Activated T-cell treated with anti-CD3 and anti-CD28 coated beads, Interleukin-2, amount 50 U/mL, for 24 hours (primary cell): ENCODE data around the gene RNF207.

ENCODE experiments used
- DNase-seq: peaks from one replicate; pipeline ENCODE4 v3.0.0-alpha.2; 2020
- H3K27ac Mint-ChIP-seq: 2 replicates; pipeline ENCODE4 v1.8.0; 2020; ENCODE audit warnings: mild to moderate bottlenecking, mixed read lengths
- H3K27me3 Mint-ChIP-seq: 2 replicates; pipeline ENCODE4 v1.8.0; 2020; ENCODE audit warnings: mixed read lengths
- H3K36me3 Mint-ChIP-seq: 2 replicates; pipeline ENCODE4 v1.8.0; 2020; ENCODE audit warnings: low read depth, mixed read lengths
- H3K4me1 Mint-ChIP-seq: 2 replicates; pipeline ENCODE4 v1.8.0; 2020; ENCODE audit warnings: low read depth, mixed read lengths
- H3K4me3 Mint-ChIP-seq: 2 replicates; pipeline ENCODE4 v1.8.0; 2020; ENCODE audit warnings: mild to moderate bottlenecking, moderate library complexity, mixed read lengths
- H3K9me3 Mint-ChIP-seq: 2 replicates; pipeline ENCODE4 v1.8.0; 2020; ENCODE audit warnings: mixed read lengths

RNF207 gene

GRCh38 chr1:6263716-6264115, 57.8 kb downstream of the RNF207 start:
- H3K27ac Mint-ChIP-seq, result no peak overlapping the region

GRCh38 chr1:6265151-6265550, 59.2 kb downstream of the RNF207 start:
- DNase-seq, result no peak
- H3K4me1 Mint-ChIP-seq, result peaks cover 2% of the 10 kb centered on the region
- H3K27me3 Mint-ChIP-seq, result peaks cover 13% of the 10 kb centered on the region
- no peak overlapping the region for H3K4me3 Mint-ChIP-seq
- peaks cover 4% of the 10 kb centered on the region for H3K36me3 Mint-ChIP-seq
- no peaks in the 10 kb centered on the region for H3K9me3 Mint-ChIP-seq
- no peak overlapping the region for H3K27ac Mint-ChIP-seq

More at GRCh38 chr1:6263716-6264115, 57.8 kb downstream of the RNF207 start:
- H3K4me1 Mint-ChIP-seq, result peaks cover 5% of the 10 kb centered on the region
- no peak overlapping the region for H3K4me3 Mint-ChIP-seq
- no peak for DNase-seq
- H3K27me3 Mint-ChIP-seq, result peaks cover 25% of the 10 kb centered on the region
- no peaks in the 10 kb centered on the region for H3K9me3 Mint-ChIP-seq
- H3K36me3 Mint-ChIP-seq, result peaks cover 4% of the 10 kb centered on the region

- no peaks in the 10 kb centered on the region for H3K9me3 Mint-ChIP-seq
- no peak for DNase-seq
- H3K27ac Mint-ChIP-seq, result no peak overlapping the region
- H3K27me3 Mint-ChIP-seq, result peaks cover 9% of the 10 kb centered on the region
- no peaks in the 10 kb centered on the region for H3K4me1 Mint-ChIP-seq
- no peak overlapping the region for H3K4me3 Mint-ChIP-seq
- peaks cover 4% of the 10 kb centered on the region for H3K36me3 Mint-ChIP-seq
Observed at GRCh38 chr1:6266641-6267040, 60.7 kb downstream of the RNF207 start.

GRCh38 chr1:6267686-6268322, 61.9 kb downstream of the RNF207 start:
- Mint-ChIP-seq H3K27me3 (peaks cover 4% of the 10 kb centered on the region), H3K36me3 (peaks cover 4% of the 10 kb centered on the region), H3K27ac (peak overlapping the region; percentile 24)

GRCh38 chr1:6268415-6268814, 62.5 kb downstream of the RNF207 start:
- no peaks in the 10 kb centered on the region for H3K27me3 Mint-ChIP-seq
- H3K4me1 Mint-ChIP-seq, result no peaks in the 10 kb centered on the region
- no peak overlapping the region for H3K27ac Mint-ChIP-seq
- DNase-seq, result no peak
- H3K4me3 Mint-ChIP-seq, result no peak overlapping the region
- H3K9me3 Mint-ChIP-seq, result no peaks in the 10 kb centered on the region
- H3K36me3 Mint-ChIP-seq, result peaks cover 4% of the 10 kb centered on the region

More at GRCh38 chr1:6267686-6268322, 61.9 kb downstream of the RNF207 start:
- no peak for DNase-seq
- Mint-ChIP-seq H3K4me3 (no peak overlapping the region), H3K4me1 (no peaks in the 10 kb centered on the region), H3K9me3 (no peaks in the 10 kb centered on the region)

GRCh38 chr1:6269296-6269695, 63.4 kb downstream of the RNF207 start:
- Mint-ChIP-seq H3K27me3 (no peaks in the 10 kb centered on the region), H3K36me3 (peaks cover 3% of the 10 kb centered on the region), H3K4me3 (no peak overlapping the region), H3K9me3 (no peaks in the 10 kb centered on the region), H3K27ac (no peak overlapping the region), H3K4me1 (no peaks in the 10 kb centered on the region)
- no peak for DNase-seq

- DNase-seq, result no peak
- Mint-ChIP-seq H3K9me3 (no peaks in the 10 kb centered on the region), H3K27ac (no peak overlapping the region), H3K27me3 (no peaks in the 10 kb centered on the region), H3K4me1 (no peaks in the 10 kb centered on the region), H3K36me3 (peaks cover 3% of the 10 kb centered on the region), H3K4me3 (no peak overlapping the region)
Observed at GRCh38 chr1:6269720-6270400, 63.9 kb downstream of the RNF207 start.

- no peak overlapping the region for H3K4me3 Mint-ChIP-seq
- no peaks in the 10 kb centered on the region for H3K27me3 Mint-ChIP-seq
- no peak overlapping the region for H3K27ac Mint-ChIP-seq
- no peaks in the 10 kb centered on the region for H3K9me3 Mint-ChIP-seq
- H3K36me3 Mint-ChIP-seq, result peaks cover 3% of the 10 kb centered on the region
- DNase-seq, result no peak
- H3K4me1 Mint-ChIP-seq, result no peaks in the 10 kb centered on the region
Observed at GRCh38 chr1:6270401-6270800, 64.5 kb downstream of the RNF207 start.
